Mesothelial cell of epicardium (in vitro differentiated cells): ENCODE results near the gene POLN. TPM values are rescaled to one million over a fixed set of nuclear protein-coding genes. Genes with fewer than 3 reads are reported as not detected.

Experiments used
- DNase-seq, 2 experiments: peaks; one replicate each; pipeline ENCODE4 v3.0.0; 2021; ENCODE audit warnings: low spot score in 2 of 2; ENCODE audit not compliant: unreplicated experiment in 2 of 2
- H3K27ac Mint-ChIP-seq: 2 replicates; pipeline ENCODE4 v1.8.0; 2021; ENCODE audit warnings: mixed read lengths
- H3K27me3 Mint-ChIP-seq: 2 replicates; pipeline ENCODE4 v1.8.0; 2021; ENCODE audit warnings: low read depth, mixed read lengths
- H3K36me3 Mint-ChIP-seq: 2 replicates; pipeline ENCODE4 v1.8.0; 2021; ENCODE audit warnings: mixed read lengths
- H3K4me1 Mint-ChIP-seq: 2 replicates; pipeline ENCODE4 v1.8.0; 2021; ENCODE audit warnings: mixed read lengths
- H3K4me3 Mint-ChIP-seq: 2 replicates; pipeline ENCODE4 v1.8.0; 2021; ENCODE audit warnings: mild to moderate bottlenecking, moderate library complexity, mixed read lengths
- H3K9me3 Mint-ChIP-seq: 2 replicates; pipeline ENCODE4 v1.8.0; 2021; ENCODE audit warnings: mixed read lengths
- CTCF ChIP-seq: fragments of 200-600 bp; sonication (generic); IDR thresholded peaks from one replicate; pipeline ENCODE4 v1.5.0; 2021; ENCODE audit warnings: antibody characterized with exemption; ENCODE audit not compliant: unreplicated experiment
- total RNA-seq: library from RNA; stranded (reverse); gene quantifications from 3 replicates; pipeline ENCODE4 v1.2.1, GENCODE V29; 2021

Gene POLN
- total RNA-seq, 1 donor from 2014 or later: 5.8 TPM

GRCh38 chr4:2262944-2263250 lies 21.0 kb upstream of the POLN start:
- Mint-ChIP-seq H3K27me3 (no peaks in the 10 kb centered on the region), H3K36me3 (no peaks in the 10 kb centered on the region), H3K4me3 (peak overlapping the region; percentile 67), H3K4me1 (peaks cover 7% of the 10 kb centered on the region), H3K27ac (peak overlapping the region; percentile 53), H3K9me3 (no peaks in the 10 kb centered on the region)
- DNase-seq: no peak
- TF ChIP-seq CTCF: no peak

- peaks cover 7% of the 10 kb centered on the region for H3K4me1 Mint-ChIP-seq
- no peaks in the 10 kb centered on the region for H3K36me3 Mint-ChIP-seq
- H3K9me3 Mint-ChIP-seq: no peaks in the 10 kb centered on the region
- peak overlapping the region; percentile 67 for H3K4me3 Mint-ChIP-seq
- TF ChIP-seq CTCF: no peak
- no peaks in the 10 kb centered on the region for H3K27me3 Mint-ChIP-seq
- peak; percentile 97 to 98 for DNase-seq
- peak overlapping the region; percentile 53 for H3K27ac Mint-ChIP-seq
Observed at GRCh38 chr4:2262145-2262943, 20.4 kb upstream of the POLN start.

GRCh38 chr4:2261853-2262144 lies 19.9 kb upstream of the POLN start, which contains the start of gene MXD4:
Gene MXD4, minus strand, starts transcription at chr4:2262109. Its CDS starts 129 bp downstream, at chr4:2261980.
- TF ChIP-seq CTCF: no peak
- Mint-ChIP-seq H3K9me3 (no peaks in the 10 kb centered on the region), H3K4me1 (peaks cover 11% of the 10 kb centered on the region), H3K4me3 (peak within 1 kb of the TSS; percentile 72), H3K27me3 (no peaks in the 10 kb centered on the region), H3K36me3 (no peaks in the 10 kb centered on the region), H3K27ac (peak within 1 kb of the TSS; percentile 53)
- no peak for DNase-seq

- peak in 1 of 2 experiments; percentile 29 for DNase-seq
- H3K4me3 Mint-ChIP-seq: peak overlapping the region; percentile 72
- H3K36me3 Mint-ChIP-seq: no peaks in the 10 kb centered on the region
- no peak for TF ChIP-seq CTCF
- H3K4me1 Mint-ChIP-seq: peaks cover 12% of the 10 kb centered on the region
- no peaks in the 10 kb centered on the region for H3K9me3 Mint-ChIP-seq
- no peaks in the 10 kb centered on the region for H3K27me3 Mint-ChIP-seq
- no peak overlapping the region for H3K27ac Mint-ChIP-seq
Observed at GRCh38 chr4:2261110-2261852, 19.4 kb upstream of the POLN start.

- Mint-ChIP-seq H3K4me1 (peaks cover 9% of the 10 kb centered on the region), H3K36me3 (no peaks in the 10 kb centered on the region), H3K27me3 (no peaks in the 10 kb centered on the region), H3K9me3 (no peaks in the 10 kb centered on the region), H3K4me3 (peak overlapping the region; percentile 72), H3K27ac (no peak overlapping the region)
- peak; percentile 17 to 37 for DNase-seq
- TF ChIP-seq CTCF: no peak
Observed at GRCh38 chr4:2260344-2261109, 18.6 kb upstream of the POLN start.
